ENCODE results near the gene ALOX15B.

ALOX15B gene

DNA sequence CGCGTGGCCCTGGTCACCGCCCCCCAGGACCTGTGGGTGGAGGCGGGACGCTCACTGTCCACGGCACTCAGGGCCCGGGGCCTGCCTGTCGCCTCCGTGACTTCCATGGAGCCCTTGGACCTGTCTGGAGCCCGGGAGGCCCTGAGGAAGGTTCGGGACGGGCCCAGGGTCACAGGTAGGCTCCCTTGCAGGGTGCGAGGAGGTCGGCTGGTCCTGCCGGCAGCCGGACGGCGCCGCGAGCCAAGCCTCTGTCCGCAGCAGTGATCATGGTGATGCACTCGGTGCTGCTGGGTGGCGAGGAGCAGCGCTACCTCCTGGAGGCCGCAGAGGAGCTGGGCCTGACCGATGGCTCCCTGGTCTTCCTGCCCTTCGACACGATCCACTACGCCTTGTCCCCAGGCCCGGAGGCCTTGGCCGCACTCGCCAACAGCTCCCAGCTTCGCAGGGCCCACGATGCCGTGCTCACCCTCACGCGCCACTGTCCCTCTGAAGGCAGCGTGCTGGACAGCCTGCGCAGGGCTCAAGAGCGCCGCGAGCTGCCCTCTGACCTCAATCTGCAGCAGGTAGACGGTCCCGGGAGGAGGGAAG, 35.2 kb upstream of the ALOX15B start:
- TF ChIP-seq EZH2phosphoT487 (IDR thresholded peaks at IDR 0.05; ENCODE audit: low read length) (no peak), EZH2 (optimal IDR thresholded peaks at IDR 0.05; ENCODE audit: low read depth, low read length) (no peak)
- TF ChIP-seq, protein P1, sequence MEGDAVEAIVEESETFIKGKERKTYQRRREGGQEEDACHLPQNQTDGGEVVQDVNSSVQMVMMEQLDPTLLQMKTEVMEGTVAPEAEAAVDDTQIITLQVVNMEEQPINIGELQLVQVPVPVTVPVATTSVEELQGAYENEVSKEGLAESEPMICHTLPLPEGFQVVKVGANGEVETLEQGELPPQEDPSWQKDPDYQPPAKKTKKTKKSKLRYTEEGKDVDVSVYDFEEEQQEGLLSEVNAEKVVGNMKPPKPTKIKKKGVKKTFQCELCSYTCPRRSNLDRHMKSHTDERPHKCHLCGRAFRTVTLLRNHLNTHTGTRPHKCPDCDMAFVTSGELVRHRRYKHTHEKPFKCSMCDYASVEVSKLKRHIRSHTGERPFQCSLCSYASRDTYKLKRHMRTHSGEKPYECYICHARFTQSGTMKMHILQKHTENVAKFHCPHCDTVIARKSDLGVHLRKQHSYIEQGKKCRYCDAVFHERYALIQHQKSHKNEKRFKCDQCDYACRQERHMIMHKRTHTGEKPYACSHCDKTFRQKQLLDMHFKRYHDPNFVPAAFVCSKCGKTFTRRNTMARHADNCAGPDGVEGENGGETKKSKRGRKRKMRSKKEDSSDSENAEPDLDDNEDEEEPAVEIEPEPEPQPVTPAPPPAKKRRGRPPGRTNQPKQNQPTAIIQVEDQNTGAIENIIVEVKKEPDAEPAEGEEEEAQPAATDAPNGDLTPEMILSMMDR (IDR thresholded peaks at IDR 0.05; ENCODE audit: low read length), result no peak
- H3K4me1 ChIP-seq (ENCODE audit: low read length), result no peaks in the 10 kb centered on the region
- H3K9ac ChIP-seq (ENCODE audit: low read length), result no peak overlapping the region
- H4K20me1 ChIP-seq (ENCODE audit: insufficient read depth, low read length), result no peaks in the 10 kb centered on the region
- H3K9me3 ChIP-seq (replicated peaks; ENCODE audit: insufficient read depth, low read length), result no peaks in the 10 kb centered on the region
- H3F3A ChIP-seq (ENCODE audit: insufficient read depth, low read length), result no peaks in the 10 kb centered on the region
- H3K36me3 ChIP-seq (replicated peaks; ENCODE audit: insufficient read depth, low read length), result no peaks in the 10 kb centered on the region
- no peaks in the 10 kb centered on the region for H3K79me2 ChIP-seq (ENCODE audit: low read length)
- no peak overlapping the region for H2AFZ ChIP-seq (ENCODE audit: low read length)
- H3K27ac ChIP-seq (ENCODE audit: low read length), result no peak overlapping the region
- no peak for DNase-seq
- no peak overlapping the region for H3K4me2 ChIP-seq (ENCODE audit: low read depth, low read length)
- no peaks in the 10 kb centered on the region for H3K9me2 ChIP-seq (replicated peaks; ENCODE audit: insufficient read depth, low read length)
- peaks cover 46% of the 10 kb centered on the region for H3K27me3 ChIP-seq (replicated peaks; ENCODE audit: insufficient read depth, low read length)
- no peak overlapping the region for H3K4me3 ChIP-seq (ENCODE audit: low read length)

DNA sequence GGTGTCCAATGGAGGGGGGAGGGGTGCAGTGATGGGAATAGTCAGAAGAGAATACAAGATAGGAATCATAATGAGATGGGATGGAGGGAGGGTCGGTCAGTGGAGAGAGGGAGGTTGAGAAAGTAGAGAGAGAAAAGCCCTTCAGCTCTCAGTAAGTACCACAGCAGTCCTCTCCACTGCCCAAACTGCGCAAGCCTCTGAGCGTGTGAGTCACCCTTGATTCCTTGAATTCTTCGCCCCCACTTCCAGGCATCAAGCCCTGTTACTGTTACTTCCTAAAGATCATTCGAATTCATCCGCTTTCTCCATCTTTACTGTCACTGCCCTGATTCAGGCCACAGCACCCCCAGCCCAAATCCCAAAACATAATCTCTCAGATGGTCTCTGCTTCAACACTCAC, 34.0 kb upstream of the ALOX15B start:
- Histone ChIP-seq H3K9ac (ENCODE audit: low read length) (no peak overlapping the region), H3K9me3 (replicated peaks; ENCODE audit: insufficient read depth, low read length) (no peaks in the 10 kb centered on the region), H4K20me1 (ENCODE audit: insufficient read depth, low read length) (no peaks in the 10 kb centered on the region), H3K9me2 (replicated peaks; ENCODE audit: insufficient read depth, low read length) (no peaks in the 10 kb centered on the region), H3K4me3 (ENCODE audit: low read length) (no peak overlapping the region), H3K79me2 (ENCODE audit: low read length) (no peaks in the 10 kb centered on the region), H3K36me3 (replicated peaks; ENCODE audit: insufficient read depth, low read length) (no peaks in the 10 kb centered on the region), H3K4me2 (ENCODE audit: low read depth, low read length) (no peak overlapping the region), H3K27ac (ENCODE audit: low read length) (no peak overlapping the region), H3K27me3 (replicated peaks; ENCODE audit: insufficient read depth, low read length) (peaks cover 46% of the 10 kb centered on the region), H3K4me1 (ENCODE audit: low read length) (no peaks in the 10 kb centered on the region), H2AFZ (ENCODE audit: low read length) (no peak overlapping the region), H3F3A (ENCODE audit: insufficient read depth, low read length) (no peaks in the 10 kb centered on the region)
- DNase-seq, result no peak
- no peak for TF ChIP-seq EZH2 (optimal IDR thresholded peaks at IDR 0.05; ENCODE audit: low read depth, low read length)
- TF ChIP-seq, protein P1 (IDR thresholded peaks at IDR 0.05; ENCODE audit: low read length), result no peak
- no peak for TF ChIP-seq EZH2phosphoT487 (IDR thresholded peaks at IDR 0.05; ENCODE audit: low read length)

DNA sequence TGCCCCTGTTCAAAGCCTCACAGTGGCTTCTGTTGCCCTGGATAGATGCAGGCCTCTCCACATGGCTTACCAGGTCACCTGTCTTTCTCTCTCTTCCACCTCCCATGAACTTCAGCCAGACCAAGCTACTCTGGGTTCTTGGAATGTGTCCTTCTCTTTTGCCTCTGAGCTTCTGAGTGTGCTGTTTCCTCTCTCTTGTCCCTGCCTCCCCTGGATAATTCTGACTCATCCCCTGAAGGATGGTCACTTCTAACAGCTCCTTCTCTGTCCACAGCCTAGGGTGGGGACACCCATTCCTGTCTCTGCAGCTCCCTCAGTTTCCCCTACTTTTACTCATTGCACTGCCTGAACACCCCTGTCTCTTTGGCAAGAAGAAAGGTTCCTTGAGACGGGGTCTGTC, 33.5 kb upstream of the ALOX15B start:
- no peak for DNase-seq
- no peaks in the 10 kb centered on the region for H3K4me1 ChIP-seq (ENCODE audit: low read length)
- no peak overlapping the region for H3K27ac ChIP-seq (ENCODE audit: low read length)
- TF ChIP-seq, protein P1 (IDR thresholded peaks at IDR 0.05; ENCODE audit: low read length), result no peak
- TF ChIP-seq EZH2 (optimal IDR thresholded peaks at IDR 0.05; ENCODE audit: low read depth, low read length) (no peak), EZH2phosphoT487 (IDR thresholded peaks at IDR 0.05; ENCODE audit: low read length) (no peak)
- no peak overlapping the region for H3K4me2 ChIP-seq (ENCODE audit: low read depth, low read length)
- H2AFZ ChIP-seq (ENCODE audit: low read length), result no peak overlapping the region
- H3F3A ChIP-seq (ENCODE audit: insufficient read depth, low read length), result no peaks in the 10 kb centered on the region
- no peaks in the 10 kb centered on the region for H3K79me2 ChIP-seq (ENCODE audit: low read length)
- no peaks in the 10 kb centered on the region for H3K36me3 ChIP-seq (replicated peaks; ENCODE audit: insufficient read depth, low read length)
- no peak overlapping the region for H3K4me3 ChIP-seq (ENCODE audit: low read length)
- H3K9ac ChIP-seq (ENCODE audit: low read length), result no peak overlapping the region
- no peaks in the 10 kb centered on the region for H3K9me3 ChIP-seq (replicated peaks; ENCODE audit: insufficient read depth, low read length)
- H4K20me1 ChIP-seq (ENCODE audit: insufficient read depth, low read length), result no peaks in the 10 kb centered on the region
- no peaks in the 10 kb centered on the region for H3K9me2 ChIP-seq (replicated peaks; ENCODE audit: insufficient read depth, low read length)
- peaks cover 46% of the 10 kb centered on the region for H3K27me3 ChIP-seq (replicated peaks; ENCODE audit: insufficient read depth, low read length)
